ENCODE measurements around the gene EGLN2.
"Not testable (repeated sequence)": the region's sequence is repeated elsewhere in the genome, so short reads cannot be mapped to it uniquely, and the experiment has no call there.

The EGLN2 gene

DNA sequence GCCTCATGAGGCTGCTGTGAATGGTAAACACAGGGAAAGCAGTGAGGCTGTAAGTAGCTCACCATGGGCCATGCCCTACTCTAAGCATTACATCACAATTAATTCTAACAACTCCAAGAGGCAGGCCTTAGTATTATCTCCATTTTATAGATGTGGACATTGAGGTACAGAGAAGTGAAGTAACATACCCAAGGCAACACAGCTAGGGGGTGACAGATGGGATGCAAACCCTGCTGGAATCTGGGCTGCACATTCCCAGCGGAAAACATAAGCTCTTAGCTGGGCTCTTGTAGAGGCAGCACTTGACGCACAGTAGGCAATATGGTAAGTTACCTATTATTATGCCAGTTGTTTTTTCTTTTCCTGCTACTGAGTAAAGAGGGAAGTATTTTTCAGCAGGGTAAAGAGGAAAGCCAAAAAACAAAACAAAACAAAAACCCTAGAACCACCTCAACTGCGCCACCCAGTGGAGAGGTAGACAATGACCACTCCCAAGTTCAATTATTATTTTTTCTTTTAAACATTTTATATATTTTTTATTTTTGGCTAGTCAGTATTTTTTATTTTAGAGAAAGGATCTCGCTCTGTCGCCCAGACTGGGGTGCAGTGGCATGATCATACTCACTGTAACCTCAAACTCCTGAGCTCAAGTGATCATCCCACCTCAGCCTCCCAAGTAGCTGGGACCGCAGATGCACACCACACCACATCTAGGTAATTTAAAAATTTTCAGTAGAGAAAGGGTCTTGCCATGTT, 20.7 kb downstream of the EGLN2 start:
- TF ChIP-seq, protein P1, sequence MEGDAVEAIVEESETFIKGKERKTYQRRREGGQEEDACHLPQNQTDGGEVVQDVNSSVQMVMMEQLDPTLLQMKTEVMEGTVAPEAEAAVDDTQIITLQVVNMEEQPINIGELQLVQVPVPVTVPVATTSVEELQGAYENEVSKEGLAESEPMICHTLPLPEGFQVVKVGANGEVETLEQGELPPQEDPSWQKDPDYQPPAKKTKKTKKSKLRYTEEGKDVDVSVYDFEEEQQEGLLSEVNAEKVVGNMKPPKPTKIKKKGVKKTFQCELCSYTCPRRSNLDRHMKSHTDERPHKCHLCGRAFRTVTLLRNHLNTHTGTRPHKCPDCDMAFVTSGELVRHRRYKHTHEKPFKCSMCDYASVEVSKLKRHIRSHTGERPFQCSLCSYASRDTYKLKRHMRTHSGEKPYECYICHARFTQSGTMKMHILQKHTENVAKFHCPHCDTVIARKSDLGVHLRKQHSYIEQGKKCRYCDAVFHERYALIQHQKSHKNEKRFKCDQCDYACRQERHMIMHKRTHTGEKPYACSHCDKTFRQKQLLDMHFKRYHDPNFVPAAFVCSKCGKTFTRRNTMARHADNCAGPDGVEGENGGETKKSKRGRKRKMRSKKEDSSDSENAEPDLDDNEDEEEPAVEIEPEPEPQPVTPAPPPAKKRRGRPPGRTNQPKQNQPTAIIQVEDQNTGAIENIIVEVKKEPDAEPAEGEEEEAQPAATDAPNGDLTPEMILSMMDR (IDR thresholded peaks at IDR 0.05): peak; percentile 85
- H3K27ac ChIP-seq: not testable (repeated sequence)

GRCh38 chr19:40822161-40822560, 23.2 kb downstream of the EGLN2 start:
- TF ChIP-seq, protein P1 (IDR thresholded peaks at IDR 0.05): no peak
- TF ChIP-seq ZFX (IDR thresholded peaks at IDR 0.05; ENCODE audit: borderline replicate concordance): no peak

GRCh38 chr19:40822704-40823553, 23.9 kb downstream of the EGLN2 start:
- not testable (repeated sequence) for H3K27ac ChIP-seq

More at GRCh38 chr19:40822161-40822560, 23.2 kb downstream of the EGLN2 start:
- H3K27ac ChIP-seq: no peak overlapping the region

DNA sequence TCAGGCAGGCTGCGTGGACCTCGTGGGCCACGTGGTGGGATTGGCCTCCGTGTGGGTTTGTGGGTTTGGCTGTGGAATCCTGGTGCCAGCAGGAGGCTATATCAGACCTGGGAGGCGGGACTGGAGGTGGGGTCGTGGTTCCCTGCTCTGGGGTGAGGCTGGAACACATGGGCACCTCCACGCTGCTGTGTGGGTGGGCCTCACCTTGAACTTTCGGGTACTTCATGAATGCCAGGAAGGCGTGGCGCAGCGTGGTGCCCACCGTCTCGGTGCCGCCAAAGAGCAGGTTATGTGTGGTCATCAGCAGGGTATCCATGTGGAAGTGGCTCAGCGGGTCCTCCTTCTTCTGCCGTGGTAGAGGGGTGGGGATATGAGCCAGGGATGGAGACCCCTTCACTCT, 25.9 kb downstream of the EGLN2 start:
- not testable (repeated sequence) for H3K27ac ChIP-seq

GRCh38 chr19:40825460-40826095, 26.6 kb downstream of the EGLN2 start:
- not testable (repeated sequence) for H3K27ac ChIP-seq

GRCh38 chr19:40826312-40826698, 27.3 kb downstream of the EGLN2 start:
- not testable (repeated sequence) for H3K27ac ChIP-seq

- not testable (repeated sequence) for H3K27ac ChIP-seq
These were observed 27.9 kb downstream of the EGLN2 start for GRCh38 chr19:40826699-40827385.

DNA sequence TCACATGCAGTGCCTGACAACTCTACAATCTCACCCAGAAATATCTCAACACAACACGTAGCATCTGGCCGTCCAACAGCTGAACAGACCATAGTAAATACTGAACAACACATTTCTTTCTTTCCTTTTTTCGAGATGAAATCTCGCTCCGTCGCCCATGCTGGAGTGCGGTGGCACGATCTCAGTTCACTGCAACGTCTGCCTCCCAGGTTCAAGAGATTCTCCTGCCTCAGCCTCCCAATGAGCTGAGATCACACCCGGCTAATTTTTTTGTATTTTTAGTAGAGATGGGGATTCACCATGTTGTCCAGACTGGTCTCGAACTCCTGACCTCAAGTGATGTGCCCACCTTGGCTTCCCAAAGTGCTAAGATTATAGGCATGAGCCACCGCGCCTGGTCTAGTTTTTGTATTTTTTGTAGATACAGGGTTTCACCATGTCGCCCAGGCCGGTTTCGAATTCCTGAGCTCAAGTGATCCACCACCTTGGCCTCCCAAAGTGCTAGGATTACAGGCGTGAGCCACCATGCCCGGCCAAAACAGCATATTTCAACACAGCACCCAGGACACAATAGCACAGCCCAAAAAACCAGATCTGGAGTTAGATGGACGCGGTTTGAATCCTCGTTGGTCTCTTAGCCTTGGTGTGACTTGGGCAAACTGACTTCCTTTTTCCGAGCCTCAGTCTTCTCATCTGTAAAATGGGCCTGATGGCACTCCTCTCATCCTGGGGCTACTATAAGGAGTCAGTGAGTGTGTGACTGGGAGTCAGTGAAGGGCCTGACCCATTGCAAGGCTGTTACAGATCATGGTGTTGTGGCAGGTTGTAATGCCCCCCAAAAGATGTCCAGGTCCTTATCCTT, 28.6 kb downstream of the EGLN2 start:
- no peak overlapping the region for H3K27ac ChIP-seq
- TF ChIP-seq ZFX (IDR thresholded peaks at IDR 0.05; ENCODE audit: borderline replicate concordance): no peak
- TF ChIP-seq, protein P1 (IDR thresholded peaks at IDR 0.05): no peak

DNA sequence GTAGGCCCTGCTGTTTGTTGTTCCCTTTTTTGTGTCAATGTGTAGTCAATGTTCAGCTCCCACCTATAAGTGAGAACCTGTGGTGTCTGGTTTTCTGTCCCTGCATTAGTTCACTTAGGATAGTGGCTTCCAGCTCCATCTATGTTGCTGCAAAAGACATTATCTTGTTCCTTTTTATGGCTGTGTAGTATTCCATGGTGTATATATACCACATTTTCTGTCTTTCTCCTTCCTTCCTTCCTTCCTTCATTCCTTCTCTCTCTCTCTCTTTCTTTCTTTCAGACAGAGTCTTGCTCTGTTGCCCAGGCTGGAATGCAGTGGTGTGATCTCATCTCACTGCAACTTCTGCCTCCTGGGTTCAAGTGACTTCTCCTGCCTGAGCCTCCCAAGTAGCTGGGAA, 30.2 kb downstream of the EGLN2 start:
- no peak overlapping the region for H3K27ac ChIP-seq
- TF ChIP-seq, protein P1 (IDR thresholded peaks at IDR 0.05): no peak
- TF ChIP-seq ZFX (IDR thresholded peaks at IDR 0.05; ENCODE audit: borderline replicate concordance): no peak

DNA sequence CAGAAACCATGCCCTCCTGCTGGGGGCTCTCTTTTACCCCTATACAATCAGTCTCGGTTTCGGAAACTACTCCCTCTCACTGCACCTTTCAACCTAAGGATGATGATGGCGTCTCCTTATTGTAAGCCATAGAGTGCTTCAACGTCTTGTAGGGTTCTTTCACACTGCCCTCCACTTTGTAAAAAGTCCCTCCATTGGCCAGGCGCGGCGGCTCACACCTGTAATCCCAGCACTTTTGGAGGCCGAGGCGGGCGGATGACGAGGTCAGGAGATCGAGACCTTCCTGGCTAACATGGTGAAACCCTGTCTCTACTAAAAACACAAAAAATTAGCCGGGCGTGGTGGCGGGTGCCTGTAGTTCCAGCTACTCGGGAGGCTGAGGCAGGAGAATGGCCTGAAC, 31.8 kb downstream of the EGLN2 start:
- H3K27ac ChIP-seq: not testable (repeated sequence)
